Fibroblast of the aortic adventitia (primary cell): ENCODE data around the gene CHL1. TPM values are rescaled to one million over a fixed set of nuclear protein-coding genes. Genes with fewer than 3 reads are reported as not detected.

ENCODE experiments used
- DNase-seq: peaks from one replicate; pipeline ENCODE4 v3.0.0-alpha.2; 2010; ENCODE audit warnings: low read depth
- H3K4me3 ChIP-seq: 2 replicates; pipeline ENCODE4 v1.5.1; 2011; ENCODE audit warnings: low read depth, mild to moderate bottlenecking, control low read depth, low read length, moderate library complexity
- CTCF ChIP-seq: IDR thresholded peaks from 2 replicates; pipeline ENCODE4 v1.5.1; 2011; ENCODE audit warnings: mild to moderate bottlenecking, low read length, control low read depth, inconsistent platforms; ENCODE audit not compliant: insufficient read depth
- small RNA-seq: library from RNA; depleted of rRNA; stranded (forward); fragments of <200 nt; gene quantifications from one replicate; pipeline ENCODE3, GENCODE V24; 2012
- total RNA-seq: library from RNA; depleted of rRNA; stranded (reverse); fragments of >200 nt; gene quantifications from 2 replicates; pipeline ENCODE4 v1.2.3, GENCODE V29; 2012; ENCODE audit warnings: low replicate concordance

Gene CHL1
- total RNA-seq, 1 donor = 0.63 TPM

GRCh38 chr3:458653-459310 lies 262.2 kb downstream of the CHL1 start:
- DNase-seq = no peak
- no peak for TF ChIP-seq CTCF
- no peak overlapping the region for H3K4me3 ChIP-seq

Small RNAs within 50 kb of the gene (small RNA-seq; reads per million reads assigned to genes)
- gene RNU6-1194P = not detected
